Ishikawa (cell line): Measurements from ENCODE around the gene GPR39.

Experiments
- CEBPB ChIP-seq: IDR thresholded peaks from 2 replicates; pipeline ENCODE4 v1.6.1; 2012
- CREB1 ChIP-seq: IDR thresholded peaks from 2 replicates; pipeline ENCODE4 v1.6.1; 2012; ENCODE audit warnings: low read depth
- EGR1 ChIP-seq: IDR thresholded peaks from 2 replicates; pipeline ENCODE4 v1.6.1; 2012
- EP300 ChIP-seq: IDR thresholded peaks from 2 replicates; pipeline ENCODE4 v1.6.1; 2012; ENCODE audit warnings: borderline replicate concordance
- FOXM1 ChIP-seq: IDR thresholded peaks from 2 replicates; pipeline ENCODE4 v1.6.1; 2012; ENCODE audit warnings: low read depth, borderline replicate concordance
- NFIC ChIP-seq: IDR thresholded peaks from 2 replicates; pipeline ENCODE4 v1.6.1; 2012
- RAD21 ChIP-seq: IDR thresholded peaks from 2 replicates; pipeline ENCODE4 v1.6.1; 2012; ENCODE audit warnings: low read depth
- TAF1 ChIP-seq: IDR thresholded peaks from 2 replicates; pipeline ENCODE4 v1.6.1; 2012; ENCODE audit warnings: low read depth, mild to moderate bottlenecking
- TCF12 ChIP-seq: IDR thresholded peaks from 2 replicates; pipeline ENCODE4 v1.6.1; 2012; ENCODE audit warnings: low read depth
- TEAD4 ChIP-seq: IDR thresholded peaks from 2 replicates; pipeline ENCODE4 v1.6.1; 2012
- YY1 ChIP-seq: IDR thresholded peaks from 2 replicates; pipeline ENCODE4 v1.6.1; 2012; ENCODE audit warnings: low read depth
- ZBTB7A ChIP-seq: IDR thresholded peaks from 2 replicates; pipeline ENCODE4 v1.6.1; 2012; ENCODE audit warnings: low read depth
- TF ChIP-seq, protein P1 (sequence below): IDR thresholded peaks from 2 replicates; pipeline ENCODE4 v1.6.1; 2012; ENCODE audit warnings: low read depth, mild to moderate bottlenecking
- TF ChIP-seq, protein P2 (sequence below): IDR thresholded peaks from 2 replicates; pipeline ENCODE4 v1.6.1; 2012
- TF ChIP-seq, protein P3 (sequence below): IDR thresholded peaks from 2 replicates; pipeline ENCODE4 v1.6.1; 2012

The GPR39 gene

GRCh38 chr2:132416723-132417395, at the start of gene GPR39:
GPR39 (plus strand) TSS chr2:132416805.
- no peak for TF ChIP-seq TAF1
- TF ChIP-seq RAD21 = no peak
- no peak for TF ChIP-seq FOXM1
- no peak; the same call in 1 of the 2 replicates for TF ChIP-seq NFIC
- TF ChIP-seq YY1 = 0 out of 2 replicates have a peak, but pooled peaks have one; percentile 18
- no peak for TF ChIP-seq EP300
- no peak for TF ChIP-seq TEAD4
- TF ChIP-seq TCF12 = 0 out of 2 replicates have a peak, but pooled peaks have one; percentile 5
- no peak for TF ChIP-seq ZBTB7A

- no peak for TF ChIP-seq CREB1
- TF ChIP-seq, protein P1, sequence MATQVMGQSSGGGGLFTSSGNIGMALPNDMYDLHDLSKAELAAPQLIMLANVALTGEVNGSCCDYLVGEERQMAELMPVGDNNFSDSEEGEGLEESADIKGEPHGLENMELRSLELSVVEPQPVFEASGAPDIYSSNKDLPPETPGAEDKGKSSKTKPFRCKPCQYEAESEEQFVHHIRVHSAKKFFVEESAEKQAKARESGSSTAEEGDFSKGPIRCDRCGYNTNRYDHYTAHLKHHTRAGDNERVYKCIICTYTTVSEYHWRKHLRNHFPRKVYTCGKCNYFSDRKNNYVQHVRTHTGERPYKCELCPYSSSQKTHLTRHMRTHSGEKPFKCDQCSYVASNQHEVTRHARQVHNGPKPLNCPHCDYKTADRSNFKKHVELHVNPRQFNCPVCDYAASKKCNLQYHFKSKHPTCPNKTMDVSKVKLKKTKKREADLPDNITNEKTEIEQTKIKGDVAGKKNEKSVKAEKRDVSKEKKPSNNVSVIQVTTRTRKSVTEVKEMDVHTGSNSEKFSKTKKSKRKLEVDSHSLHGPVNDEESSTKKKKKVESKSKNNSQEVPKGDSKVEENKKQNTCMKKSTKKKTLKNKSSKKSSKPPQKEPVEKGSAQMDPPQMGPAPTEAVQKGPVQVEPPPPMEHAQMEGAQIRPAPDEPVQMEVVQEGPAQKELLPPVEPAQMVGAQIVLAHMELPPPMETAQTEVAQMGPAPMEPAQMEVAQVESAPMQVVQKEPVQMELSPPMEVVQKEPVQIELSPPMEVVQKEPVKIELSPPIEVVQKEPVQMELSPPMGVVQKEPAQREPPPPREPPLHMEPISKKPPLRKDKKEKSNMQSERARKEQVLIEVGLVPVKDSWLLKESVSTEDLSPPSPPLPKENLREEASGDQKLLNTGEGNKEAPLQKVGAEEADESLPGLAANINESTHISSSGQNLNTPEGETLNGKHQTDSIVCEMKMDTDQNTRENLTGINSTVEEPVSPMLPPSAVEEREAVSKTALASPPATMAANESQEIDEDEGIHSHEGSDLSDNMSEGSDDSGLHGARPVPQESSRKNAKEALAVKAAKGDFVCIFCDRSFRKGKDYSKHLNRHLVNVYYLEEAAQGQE = no peak
- no peak for TF ChIP-seq TAF1
- TF ChIP-seq EP300 = no peak
These were observed 48.4 kb upstream of the GPR39 start for GRCh38 chr2:132368191-132368590.

DNA sequence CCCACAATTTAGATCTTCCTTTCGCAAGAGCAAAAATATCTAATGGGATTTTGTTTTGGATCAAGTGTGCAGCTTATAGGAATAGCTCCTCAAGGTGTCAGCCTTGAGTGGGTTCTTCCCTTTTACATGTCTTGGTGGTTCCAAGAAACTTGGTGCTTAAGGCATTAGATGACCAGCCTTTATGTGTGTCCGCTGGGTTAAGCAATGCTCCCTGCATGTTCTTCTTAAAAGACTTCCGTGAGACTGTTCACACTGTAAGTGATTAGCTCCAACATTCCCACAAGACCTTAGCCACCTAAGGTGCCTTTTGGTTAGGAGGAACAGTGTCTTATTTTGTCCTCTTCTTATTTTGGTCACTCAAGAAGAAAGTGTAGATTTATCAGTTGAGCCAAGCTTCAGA, 44.3 kb upstream of the GPR39 start:
- TF ChIP-seq YY1 (no peak), TCF12 (no peak), TEAD4 (no peak), EGR1 (no peak), TAF1 (no peak), ZBTB7A (no peak), EP300 (no peak), FOXM1 (no peak), CREB1 (no peak), CEBPB (no peak), NFIC (no peak), RAD21 (no peak)
- TF ChIP-seq, protein P1 = no peak
- TF ChIP-seq, protein P2, sequence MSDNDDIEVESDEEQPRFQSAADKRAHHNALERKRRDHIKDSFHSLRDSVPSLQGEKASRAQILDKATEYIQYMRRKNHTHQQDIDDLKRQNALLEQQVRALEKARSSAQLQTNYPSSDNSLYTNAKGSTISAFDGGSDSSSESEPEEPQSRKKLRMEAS = no peak
- TF ChIP-seq, protein P3, sequence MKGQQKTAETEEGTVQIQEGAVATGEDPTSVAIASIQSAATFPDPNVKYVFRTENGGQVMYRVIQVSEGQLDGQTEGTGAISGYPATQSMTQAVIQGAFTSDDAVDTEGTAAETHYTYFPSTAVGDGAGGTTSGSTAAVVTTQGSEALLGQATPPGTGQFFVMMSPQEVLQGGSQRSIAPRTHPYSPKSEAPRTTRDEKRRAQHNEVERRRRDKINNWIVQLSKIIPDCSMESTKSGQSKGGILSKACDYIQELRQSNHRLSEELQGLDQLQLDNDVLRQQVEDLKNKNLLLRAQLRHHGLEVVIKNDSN = no peak

GRCh38 chr2:132373391-132374135, 43.0 kb upstream of the GPR39 start:
- no peak for TF ChIP-seq CEBPB
- TF ChIP-seq FOXM1 = no peak
- no peak for TF ChIP-seq TEAD4
- TF ChIP-seq, protein P1 = no peak
- TF ChIP-seq TCF12 = no peak
- no peak for TF ChIP-seq YY1
- TF ChIP-seq TAF1 = no peak
- TF ChIP-seq, protein P2 = no peak
- TF ChIP-seq, protein P3 = no peak
- TF ChIP-seq EP300 = no peak
- TF ChIP-seq NFIC = no peak
- TF ChIP-seq ZBTB7A = no peak
- TF ChIP-seq EGR1 = no peak
- TF ChIP-seq RAD21 = no peak
